Hematopoietic multipotent progenitor cell treated with erythropoietin and hydrocortisone succinate and interleukin-3 and kit ligand, for 6 days (in vitro differentiated cells): Measurements from ENCODE around the gene DNAJC12.
"Not testable (repeated sequence)": the region's sequence is repeated elsewhere in the genome, so short reads cannot be mapped to it uniquely, and the experiment has no call there.

Experiments
- DNase-seq: peaks from one replicate; pipeline ENCODE4 v3.0.0-alpha.2; 2015

Gene DNAJC12

DNA sequence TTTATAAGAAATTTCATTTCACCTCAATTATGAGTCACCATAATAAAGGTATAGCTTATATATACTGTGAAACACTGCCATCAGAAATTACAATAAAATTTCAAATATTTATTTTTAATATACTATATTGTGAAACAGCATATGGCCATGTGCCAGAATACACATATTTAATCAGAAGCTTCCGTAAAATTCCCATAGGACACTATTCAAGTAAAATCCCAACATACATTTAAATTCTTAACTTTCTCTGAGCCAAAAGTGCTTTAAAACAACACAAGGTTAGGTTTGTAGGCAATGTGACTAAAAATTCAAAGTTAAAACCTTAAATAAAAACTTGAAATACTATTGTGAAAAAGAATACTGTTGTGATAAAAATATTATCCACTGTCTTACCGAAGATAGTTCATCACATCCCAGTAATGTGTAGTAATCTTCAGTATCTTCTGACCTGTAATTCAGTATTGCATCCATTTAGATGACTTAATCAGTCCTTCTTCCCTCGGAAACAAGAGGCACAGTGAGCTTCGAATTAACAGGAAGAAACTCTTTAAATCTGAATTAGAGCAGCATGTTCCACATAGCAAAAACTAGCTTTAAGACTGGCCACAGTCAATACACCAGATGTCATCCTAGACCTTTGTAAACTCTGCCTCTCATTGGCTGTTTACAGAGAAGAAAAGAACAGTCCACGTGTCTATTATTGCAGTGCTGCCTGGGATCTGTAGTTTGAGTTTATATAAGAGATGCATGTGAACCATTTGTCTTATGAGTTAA is at the start of gene DNAJC12:
DNAJC12 (minus strand) TSS at position 648 of the 774 bp plus-strand sequence; CDS start at position 471, 177 bp downstream.
- peak; percentile 86 for DNase-seq

DNA sequence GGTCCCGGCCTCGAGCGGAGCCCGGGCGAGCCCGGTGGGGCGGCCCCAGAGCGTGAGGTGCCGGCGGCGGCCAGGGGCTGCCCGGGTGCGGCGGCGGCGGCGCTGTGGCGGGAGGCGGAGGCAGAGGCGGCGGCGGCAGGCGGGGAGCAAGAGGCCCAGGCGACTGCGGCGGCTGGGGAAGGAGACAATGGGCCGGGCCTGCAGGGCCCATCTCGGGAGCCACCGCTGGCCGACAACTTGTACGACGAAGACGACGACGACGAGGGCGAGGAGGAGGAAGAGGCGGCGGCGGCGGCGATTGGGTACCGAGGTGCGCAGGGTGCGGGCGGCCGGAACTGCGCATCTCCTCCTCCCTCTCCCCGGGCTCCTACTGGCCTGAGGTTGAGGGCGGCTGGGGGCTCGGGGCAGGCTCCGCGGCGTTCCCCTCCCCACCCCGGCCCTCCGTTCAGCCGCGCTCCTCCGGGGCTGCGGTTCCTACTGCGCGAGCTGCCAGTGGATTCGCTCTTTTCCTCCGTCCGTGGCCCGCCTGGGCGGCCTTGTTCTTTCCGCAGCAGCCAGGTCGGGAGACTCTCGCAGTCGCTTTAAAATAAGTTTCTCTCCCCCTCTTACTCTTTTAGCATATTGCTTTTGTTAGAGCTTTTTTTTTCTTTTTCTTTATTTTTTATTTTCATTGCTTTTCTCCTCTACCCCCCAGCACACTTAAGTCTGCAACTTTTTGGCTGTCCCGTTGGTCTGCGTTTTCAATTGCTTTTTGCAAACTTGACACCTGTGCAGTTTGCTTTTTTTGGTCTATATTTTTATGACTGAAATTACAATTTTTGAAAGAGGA is 47.1 kb upstream of the DNAJC12 start:
- DNase-seq: peak; percentile 87

DNA sequence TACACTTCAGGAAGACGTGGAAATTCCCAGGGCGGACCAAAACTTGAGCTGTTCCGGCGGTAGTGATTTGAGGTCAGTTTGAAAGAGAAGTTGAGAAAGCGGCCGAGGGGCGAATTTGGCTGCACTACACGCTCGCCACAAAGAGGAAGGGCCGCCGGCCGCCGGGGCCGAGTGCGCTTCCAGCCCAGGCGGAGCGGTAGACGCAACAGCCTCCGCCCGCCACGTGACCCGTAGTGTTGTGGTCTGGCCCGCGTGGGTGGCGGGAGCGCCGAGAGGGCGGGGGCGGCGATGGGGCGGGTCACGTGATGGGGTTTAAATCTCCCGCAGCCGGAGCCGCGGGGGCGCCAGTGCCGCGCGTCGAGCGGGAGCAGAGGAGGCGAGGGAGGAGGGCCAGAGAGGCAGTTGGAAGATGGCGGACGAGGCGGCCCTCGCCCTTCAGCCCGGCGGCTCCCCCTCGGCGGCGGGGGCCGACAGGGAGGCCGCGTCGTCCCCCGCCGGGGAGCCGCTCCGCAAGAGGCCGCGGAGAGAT is 46.4 kb upstream of the DNAJC12 start, which contains the start of gene SIRT1:
SIRT1 (plus strand) TSS at position 344 of the 529 bp plus-strand sequence; CDS start at position 410, 66 bp downstream.
- DNase-seq: peak; percentile 96

DNA sequence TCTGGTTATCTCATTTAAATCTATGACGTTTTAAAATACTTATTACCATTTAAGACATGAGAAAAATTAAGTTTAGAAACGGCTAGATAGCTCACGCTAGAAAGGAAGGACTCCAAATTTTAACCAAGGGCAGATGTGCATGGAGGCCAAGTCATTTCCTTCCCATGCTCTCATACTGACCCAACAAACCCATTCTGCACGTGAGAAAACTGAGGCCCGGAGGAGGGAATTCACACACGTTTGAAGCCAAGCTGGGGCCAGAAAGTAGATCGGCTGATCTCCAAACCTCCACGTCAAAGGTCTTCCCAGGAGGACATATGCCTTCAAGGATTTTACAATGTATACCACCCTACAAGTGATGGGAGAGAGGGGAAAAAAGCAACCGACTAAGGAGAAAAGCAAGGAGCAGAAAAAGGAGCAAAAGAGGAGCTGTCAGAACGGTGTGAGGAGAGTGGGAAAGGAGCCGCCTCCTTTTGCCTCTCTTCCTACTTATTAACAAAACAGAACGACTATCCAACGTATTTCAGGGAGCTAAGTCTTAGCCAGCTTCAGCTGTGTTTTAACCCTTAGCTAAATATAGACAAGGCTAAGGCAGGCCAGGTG is 45.8 kb upstream of the DNAJC12 start:
- DNase-seq: no peak

DNA sequence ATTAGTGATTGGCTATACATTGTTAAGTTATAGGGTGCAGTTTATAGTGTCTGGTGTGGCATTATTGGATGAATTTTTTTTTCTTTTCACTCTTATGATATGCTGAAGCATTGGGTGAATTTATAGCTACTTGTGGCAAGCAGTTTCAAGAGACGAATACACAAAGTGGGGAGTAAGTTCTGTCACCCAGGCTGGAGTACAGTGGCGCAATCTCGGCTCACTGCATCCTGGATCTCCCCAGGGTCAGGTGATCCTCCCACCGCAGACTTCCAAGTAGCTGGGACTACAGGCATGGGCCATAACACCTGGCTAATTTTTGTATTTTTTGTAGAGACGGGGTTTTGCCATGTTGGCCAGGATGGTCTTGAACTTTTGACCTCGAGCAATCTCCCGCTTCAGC is 40.1 kb upstream of the DNAJC12 start:
- DNase-seq: no peak

DNA sequence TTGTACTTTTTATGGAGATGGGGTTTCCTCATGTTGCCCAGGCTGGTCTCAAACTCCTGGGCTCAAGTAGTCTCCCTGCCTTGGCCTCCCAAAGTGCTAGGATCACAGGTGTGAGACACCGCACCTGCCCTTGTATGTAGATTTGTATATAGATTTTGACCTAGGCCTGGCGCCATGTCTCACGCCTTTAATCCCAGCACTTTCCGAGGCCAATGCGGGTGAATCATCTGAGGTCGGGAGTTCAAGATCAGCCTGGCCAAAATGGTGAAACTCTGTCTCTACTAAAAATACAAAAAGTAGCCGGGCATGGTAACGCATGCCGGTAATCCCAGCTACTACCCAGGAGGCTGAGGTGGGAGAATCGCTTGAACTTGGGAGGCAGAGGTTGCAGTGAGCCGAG is 39.4 kb upstream of the DNAJC12 start:
- not testable (repeated sequence) for DNase-seq

DNA sequence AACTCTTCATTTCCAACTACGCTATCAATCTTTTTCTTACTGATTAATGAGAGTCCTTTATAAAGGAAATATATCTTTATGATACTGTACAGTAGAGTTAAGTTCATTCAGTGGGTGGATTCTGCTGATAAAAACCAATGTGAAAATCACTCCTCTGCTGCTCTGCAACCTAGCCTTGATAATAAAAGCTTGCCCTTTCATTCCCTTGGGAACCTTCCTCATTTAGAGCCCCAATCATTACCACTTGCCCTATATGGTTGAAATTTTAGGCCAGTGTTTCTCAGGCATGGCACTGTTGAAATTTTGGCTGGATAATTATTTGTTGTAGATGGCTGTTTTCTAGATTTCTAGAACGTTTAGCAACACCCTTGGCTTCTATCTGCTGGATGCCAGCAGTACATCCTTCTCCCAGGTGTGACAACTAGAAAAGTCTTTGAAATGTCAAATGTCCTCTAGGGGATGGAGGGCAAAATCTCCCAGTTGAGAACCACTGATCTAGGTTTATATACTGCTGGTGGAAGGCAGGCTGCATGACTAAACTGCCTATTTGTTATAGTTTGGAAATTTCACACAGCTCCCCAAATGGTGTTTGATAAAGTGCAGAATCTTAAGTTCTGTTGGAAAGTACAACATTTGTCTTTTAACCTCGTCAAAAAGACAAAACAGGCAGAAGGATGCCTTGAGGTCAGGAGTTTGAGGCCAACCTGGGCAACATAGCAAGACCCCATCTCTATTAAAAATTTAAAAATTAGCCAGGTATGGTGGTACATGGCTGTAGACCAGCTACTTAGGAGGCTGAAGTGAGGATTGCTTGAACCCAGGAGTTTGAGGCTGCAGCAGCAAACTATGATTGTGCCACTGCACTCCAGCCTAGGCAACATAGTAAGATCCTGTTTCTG is 37.6 kb upstream of the DNAJC12 start:
- no peak for DNase-seq

DNA sequence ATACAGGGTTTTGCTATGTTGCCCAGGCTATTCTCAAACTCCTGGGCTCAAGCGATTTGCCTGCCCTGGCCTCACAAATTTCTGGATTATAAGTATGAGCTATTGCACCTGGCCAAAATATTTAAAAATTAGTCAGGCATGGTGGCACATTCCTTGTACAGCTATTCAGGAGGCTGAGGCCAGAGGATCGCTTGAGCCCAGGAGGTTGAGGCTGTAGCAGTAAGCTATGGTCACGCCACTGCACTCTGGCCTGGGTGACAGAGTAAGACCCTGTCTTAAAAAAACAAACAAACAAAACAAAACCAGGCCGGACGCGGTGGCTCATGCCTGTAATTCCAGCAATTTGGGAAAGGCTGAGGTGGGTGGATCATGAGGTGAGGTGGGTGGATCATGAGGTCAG is 32.0 kb upstream of the DNAJC12 start:
- DNase-seq: no peak

DNA sequence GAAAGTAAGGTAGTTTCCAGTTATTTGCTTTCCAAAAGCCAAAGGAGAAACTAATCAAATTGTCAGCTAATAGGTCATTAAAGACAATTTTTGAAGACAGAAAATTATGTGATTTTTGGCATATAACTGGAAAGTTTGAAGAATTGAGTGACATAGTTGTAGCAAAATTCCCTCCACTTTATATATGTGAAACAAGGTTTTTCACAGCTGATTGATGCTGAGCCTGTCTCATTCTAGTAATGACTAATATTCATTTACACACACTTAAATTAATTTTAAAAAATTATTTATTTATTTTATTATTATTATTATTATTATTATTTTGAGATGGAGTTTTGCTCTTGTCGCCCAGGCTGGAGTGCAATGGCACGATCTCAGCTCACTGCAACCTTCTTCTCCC is 30.1 kb upstream of the DNAJC12 start:
- no peak for DNase-seq

DNA sequence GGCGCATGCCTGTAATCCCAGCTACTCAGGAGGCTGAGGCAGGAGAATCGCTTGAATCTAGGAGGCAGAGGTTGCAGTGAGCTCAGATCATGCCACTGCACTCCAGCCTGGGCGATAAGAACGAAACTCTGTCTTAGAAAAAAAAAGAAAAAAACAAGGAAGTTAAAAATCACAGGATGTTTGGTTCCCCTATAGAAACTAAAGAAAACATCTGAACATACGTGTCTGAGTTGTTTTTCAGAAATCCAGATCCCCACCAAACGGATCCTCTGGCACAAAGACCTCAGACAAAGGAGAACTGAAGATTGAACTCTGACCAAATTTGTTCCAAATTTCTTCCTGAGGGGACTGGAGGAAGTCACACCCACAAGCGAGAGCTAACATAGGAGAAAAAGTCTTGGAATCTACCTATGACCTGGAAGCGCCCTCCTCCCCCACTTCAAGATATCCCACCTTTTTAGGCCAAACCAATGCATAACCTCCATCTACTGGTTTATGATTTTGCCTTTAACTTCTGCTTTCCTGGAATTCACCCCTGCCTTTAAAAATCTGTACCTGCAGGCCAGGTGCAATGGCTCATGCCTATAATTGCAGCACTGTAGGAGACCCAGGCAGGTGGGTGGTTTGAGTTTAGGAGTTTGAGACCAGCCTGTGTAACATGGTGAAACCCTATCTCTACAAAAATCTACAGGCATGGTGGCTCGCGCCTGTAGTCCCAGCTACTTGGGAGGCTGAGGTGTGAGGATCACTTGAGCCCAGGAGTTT is 26.8 kb upstream of the DNAJC12 start:
- DNase-seq: no peak

DNA sequence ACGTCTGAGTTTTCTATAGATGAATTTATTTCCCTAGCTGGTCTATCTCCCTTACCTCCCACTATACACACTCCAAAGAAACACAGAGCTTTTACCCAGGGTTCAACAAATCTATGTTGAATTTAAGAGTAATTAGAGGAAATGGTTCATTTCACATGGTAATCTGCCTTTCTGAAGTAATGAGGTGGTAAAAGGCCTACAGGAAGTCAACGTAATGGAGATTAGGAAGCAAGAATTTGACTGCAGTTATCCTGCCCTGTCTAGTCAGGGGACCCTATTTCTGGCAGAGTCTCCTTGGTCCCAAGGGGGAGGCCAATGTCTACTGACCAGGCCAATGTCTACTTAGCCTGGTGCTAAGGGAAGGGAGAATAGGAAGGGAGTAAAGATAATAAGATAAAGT is 25.1 kb upstream of the DNAJC12 start:
- no peak for DNase-seq

DNA sequence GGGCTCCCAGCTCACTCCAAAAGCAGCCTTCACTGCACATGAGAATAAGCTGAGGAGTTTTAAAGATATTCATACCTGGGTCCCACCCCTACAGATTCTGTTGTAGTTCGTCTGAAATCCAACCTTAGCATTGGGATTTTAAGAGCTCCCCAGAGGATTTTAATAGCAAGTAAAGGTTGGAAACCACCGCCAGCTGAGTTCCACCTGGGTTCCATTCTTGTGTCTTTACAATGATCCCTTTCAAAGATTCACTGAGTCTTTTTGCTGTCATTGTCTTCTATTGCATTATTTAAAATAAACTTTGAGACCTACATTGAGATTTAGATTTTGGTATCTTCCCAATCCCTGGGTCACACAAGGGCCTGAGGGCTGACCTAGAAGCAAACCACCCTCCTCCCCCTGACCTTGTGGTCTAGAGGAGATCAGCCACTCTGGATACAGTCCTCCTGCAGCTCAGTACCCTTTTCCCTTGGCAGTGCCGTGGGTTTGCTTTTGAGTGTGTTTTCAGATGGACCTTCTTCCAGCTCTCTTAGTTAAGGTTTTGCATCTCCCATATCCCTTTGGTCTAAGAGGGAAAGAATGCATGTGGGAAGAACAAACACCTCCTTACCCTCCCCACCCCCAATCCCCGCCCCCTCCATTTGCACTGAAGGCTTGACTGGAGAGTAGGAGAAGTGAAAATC is 23.9 kb upstream of the DNAJC12 start:
- DNase-seq: no peak

DNA sequence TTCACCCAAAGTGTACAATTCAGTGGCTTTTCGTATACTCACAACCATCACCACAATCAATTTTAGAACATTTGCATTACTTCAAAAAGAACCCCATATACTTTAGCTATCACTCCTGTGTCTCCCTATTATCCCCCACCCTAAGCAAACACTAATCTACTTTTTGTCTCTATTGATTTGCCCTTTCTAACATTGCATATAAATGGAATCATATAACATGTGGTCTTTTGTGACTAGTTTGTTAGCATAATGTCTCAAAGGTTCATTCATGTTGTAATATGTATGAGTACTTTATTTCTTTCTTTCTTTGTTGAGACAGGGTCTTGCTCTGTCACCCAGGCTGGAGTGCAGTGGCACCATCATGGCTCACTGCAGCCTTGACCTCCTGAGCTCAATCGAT is 21.0 kb upstream of the DNAJC12 start:
- no peak for DNase-seq

DNA sequence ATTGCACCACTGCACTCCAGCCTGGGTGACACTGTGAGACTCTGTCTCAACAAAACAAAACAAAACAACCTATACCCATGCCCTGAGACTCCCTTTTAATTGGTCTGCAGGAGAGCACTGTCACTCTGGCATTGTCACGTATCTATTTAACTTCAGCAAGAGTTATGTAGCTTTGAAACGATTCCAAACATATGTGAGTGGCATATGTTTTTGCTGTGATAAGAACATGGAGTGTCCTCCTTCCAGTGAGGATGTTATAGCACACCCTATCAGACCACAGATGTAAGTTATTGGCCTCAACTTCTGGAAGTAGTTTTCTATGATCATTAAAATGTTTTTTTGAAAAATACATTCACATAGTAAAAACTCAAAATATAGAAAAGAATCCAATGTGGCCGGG is 15.5 kb upstream of the DNAJC12 start:
- peak; percentile 96 for DNase-seq

DNA sequence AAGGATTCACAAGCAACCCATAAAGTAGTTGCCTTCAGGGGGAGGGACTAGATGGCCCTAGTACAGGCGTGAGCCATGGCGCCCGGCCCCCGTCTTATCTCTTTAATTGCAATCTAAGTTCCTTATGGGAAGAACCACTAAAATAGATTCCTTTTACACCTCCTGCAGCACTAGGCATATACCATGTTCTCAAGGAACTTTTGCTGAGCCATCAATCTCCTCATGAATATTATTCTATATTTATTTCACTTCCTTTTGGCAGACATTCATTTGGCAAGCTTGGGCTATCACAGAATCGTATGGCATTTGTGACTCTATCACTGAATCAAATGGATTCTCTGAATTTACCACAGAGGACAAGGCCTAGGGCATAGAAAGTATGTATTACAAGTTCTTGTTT is 14.8 kb upstream of the DNAJC12 start:
- no peak for DNase-seq

DNA sequence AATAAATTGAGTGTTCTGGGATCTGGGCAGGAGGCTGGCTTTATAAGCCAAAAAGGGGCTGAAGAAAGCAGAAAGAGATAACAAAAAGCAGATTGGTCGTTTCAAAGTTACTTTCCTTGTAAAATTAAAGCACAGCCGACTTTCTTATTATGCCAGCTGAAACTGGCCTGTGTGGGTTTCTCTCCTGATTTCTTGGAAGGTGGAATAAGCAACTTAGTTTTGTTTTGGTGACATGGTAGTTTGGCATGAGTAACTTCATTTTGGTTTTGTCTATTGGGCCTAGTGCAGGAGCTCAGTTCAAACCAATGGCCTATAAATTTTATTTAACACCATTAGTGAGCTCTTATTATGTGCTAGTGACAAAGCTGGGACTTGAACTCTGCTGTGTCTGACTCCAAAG is 13.2 kb upstream of the DNAJC12 start:
- no peak for DNase-seq

DNA sequence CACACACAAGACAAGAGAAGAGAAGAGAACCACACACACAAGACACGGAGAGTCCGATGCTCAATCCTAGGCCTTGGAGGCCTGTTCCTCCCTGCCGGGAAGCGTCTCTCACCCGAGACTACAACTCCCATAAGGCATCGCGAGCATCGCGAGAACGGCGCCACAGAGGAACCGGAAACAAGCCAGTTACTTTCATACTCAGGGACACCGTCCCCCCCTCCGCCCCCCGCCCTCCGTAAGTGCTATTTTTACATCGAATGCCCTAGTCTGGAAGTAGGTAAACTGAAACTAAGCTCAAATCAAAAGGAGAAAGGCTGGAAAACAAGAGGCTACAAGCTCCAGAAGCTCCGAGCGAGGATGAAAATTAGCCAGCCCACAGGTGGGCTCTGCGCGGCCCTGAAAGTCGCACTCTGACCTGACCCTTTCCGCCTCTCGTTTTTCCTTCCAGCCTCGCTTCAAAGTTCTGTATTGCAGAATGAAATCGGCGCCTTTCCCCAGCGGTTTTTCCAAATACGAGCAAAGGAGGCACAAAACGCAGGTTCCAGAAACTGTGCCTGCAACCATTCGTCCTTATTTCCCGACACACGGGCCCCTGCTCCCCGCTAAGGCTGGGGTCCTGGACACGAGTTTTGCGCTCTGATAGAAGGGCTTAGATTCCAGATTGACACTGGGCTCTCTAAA is 11.5 kb upstream of the DNAJC12 start:
- DNase-seq: peak; percentile 97

DNA sequence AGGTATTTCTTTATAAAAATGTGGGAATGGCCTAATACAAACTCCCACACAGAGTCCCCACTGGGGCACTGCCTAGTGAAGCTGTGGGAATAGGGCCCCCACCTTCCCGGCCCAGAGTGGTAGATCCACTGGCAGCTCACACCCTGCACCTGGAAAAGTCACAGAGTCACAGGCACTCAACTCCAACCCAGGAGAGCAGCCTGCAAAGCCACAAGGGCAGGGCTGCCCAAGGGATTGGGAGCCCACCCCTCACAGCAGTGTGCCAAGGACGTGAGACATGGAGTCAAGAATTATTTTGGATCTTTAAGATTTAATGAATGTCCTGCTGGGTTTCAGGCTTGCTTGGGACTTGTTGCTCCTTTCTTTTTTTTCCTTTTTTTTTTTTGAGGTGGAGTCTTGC is 5.3 kb upstream of the DNAJC12 start:
- no peak for DNase-seq

DNA sequence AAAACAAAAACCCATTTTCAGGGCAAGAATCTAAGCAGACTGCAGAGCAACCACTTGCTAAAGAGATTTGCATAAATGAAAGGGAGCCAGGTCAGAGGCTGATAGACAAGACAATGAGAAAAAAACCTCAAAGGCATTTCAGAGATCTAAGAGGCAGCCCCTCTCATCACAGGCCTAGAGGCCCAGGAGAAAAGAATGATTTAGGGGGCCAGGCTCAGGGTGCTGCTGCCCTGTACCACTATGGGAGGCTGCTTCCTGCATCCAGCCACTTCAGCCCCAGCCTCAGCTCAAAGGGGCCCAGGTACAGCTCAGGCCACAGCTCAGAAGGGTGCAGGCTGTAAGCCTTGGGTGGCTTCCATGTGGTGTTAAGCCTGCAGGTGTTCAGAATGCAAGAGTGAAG is 3.7 kb upstream of the DNAJC12 start:
- DNase-seq: no peak

DNA sequence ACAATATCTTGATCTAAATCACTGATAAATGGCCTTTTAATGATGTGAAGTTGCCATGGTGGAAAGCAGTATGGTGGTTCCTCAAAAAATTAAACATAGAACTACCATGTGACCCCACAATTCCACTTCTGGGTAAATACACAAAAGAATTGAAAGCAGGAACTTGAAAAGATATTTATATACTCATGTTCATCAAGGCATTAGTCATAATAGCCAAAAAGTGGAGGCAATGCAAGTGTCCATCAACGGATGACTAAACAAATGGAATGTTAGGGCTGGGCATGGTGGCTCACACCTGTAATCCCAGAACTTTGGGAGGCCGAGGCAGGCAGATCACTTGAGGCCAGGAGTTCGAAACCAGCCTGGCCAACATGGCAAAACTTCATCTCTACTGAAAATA is 2.0 kb upstream of the DNAJC12 start:
- DNase-seq: no peak
